ENCODE measurements around the gene ZFP92. TPM values are rescaled to one million over a fixed set of nuclear protein-coding genes. Genes with fewer than 3 reads are reported as not detected.

The ZFP92 gene
- total and polyA plus RNA-seq, 10 of the 15 experiments (the other 5 are each of a cell fraction or from before 2014, with no cell fraction given) = 0.02 to 1.6 (median 0.09) TPM; not detected in 2

GRCh38 chrX:153443476-153444332 is 32.4 kb downstream of the ZFP92 start (continued):
- TF ChIP-seq ZBTB11 (CRISPR knock-in tag; IDR thresholded peaks at IDR 0.05) (no peak), REST (IDR thresholded peaks at IDR 0.05; ENCODE audit: low read depth, low read length) (no peak), ZNF622 (IDR thresholded peaks at IDR 0.05) (no peak), ZNF384 (IDR thresholded peaks at IDR 0.05; ENCODE audit: borderline replicate concordance, low read depth, low read length) (no peak), NFIC (IDR thresholded peaks at IDR 0.05; ENCODE audit: low read depth, low read length) (no peak), RFX5 (IDR thresholded peaks at IDR 0.05; ENCODE audit: low read depth, low read length) (no peak), NR2C1 (IDR thresholded peaks at IDR 0.05) (no peak), IRF5 (IDR thresholded peaks at IDR 0.05; ENCODE audit: borderline replicate concordance) (no peak), CTCF (IDR thresholded peaks at IDR 0.05 in 2 of 3, conservative IDR thresholded peaks at IDR 0.05 in 1 of 3; ENCODE audit: control insufficient read depth in 2 of 3, extremely low read depth in 1 of 3, insufficient read depth in 1 of 3, low read depth in 3 of 3, low read length in 3 of 3) (no peak), HDGF (IDR thresholded peaks at IDR 0.05) (no peak)
